SK-N-MC (cell line): ENCODE data around the gene PRR36.

ENCODE experiments used
- EZH2 ChIP-seq: fragments of 200-600 bp; sonication (generic); IDR thresholded peaks from one replicate; pipeline ENCODE4 v1.6.1; 2017; ENCODE audit warnings: antibody characterized with exemption
- POLR2AphosphoS5 ChIP-seq: IDR thresholded peaks from 2 replicates; pipeline ENCODE4 v1.6.1; 2012; ENCODE audit warnings: mild to moderate bottlenecking, low read depth, low read length, borderline replicate concordance

DNA sequence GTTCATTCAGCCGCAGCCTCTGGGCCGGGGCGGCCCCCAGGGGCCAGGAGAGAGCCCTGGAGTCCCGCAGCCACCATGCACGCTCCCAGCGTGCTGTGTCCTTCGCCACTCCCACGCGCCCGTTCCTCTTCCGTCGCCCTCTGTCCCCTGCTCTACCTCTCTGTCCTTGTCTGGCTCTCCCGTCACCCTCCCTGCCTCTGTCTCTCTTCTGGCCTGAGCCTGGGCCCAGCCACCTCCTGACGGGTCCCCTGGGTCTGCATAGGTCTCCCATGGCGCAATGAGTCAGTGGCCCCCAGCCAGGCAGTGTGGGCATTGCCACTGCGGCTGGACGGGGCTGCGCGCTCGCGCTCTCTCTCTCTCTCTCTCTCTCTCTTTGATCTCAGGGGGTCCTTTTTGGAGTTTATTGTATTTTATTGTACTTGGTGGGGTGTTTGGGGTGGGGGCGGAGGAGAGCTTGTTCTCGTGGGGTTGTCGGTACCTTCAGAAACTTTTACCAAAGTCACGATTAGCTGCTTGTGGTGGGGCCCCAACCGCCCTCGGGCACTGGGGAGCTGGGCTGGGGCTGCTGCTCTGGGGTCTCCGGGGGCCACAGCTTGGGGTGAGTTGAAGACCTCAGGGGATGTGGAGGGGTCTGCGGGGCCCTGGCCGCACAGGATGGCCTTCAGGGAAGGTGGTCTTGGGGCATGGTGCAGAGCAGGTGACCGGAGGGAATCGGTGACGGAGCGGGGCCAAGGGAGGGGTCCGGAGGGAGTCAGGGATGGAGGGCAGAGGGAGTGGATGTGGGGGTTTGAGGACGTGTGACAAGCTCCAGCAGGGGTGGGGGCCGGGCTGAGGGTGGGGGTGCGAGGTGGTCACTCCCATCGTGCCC lies 38.7 kb upstream of the PRR36 start:
- TF ChIP-seq POLR2AphosphoS5 (no peak), EZH2 (no peak)
